Measurements from ENCODE around the gene AP4S1.

The AP4S1 gene

DNA sequence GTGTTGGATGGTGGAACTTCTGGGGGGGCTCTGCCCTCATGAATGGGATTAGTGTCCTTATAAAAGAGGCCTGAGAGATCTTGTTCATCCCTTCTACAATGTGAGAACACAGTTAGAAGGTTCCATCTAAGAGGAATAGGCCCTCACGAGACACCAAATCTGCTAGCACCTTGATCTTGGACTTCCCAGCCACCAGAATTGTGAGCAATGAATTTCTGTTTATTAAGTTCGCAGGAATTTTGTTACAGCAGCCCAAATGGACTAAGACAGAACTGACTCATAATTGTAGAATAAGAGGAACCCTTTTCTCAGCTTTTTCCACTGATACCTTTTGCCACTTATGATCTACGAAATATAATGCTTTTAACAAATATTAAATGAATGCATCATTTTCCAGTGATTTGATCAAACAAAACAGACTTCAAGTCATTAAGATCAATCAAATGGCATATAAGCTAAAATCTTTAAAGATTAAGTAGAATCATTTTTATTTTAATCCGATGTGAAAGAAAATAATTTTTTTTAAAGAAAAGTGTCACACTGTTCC, 113.9 kb downstream of the AP4S1 start:
- DNase-seq: no peak

GRCh38 chr14:31142455-31143087, 117.1 kb downstream of the AP4S1 start:
- no peak for DNase-seq

Measured in T1000 (cell line).